Colonic mucosa (tissue), 4 donors: Measurements from ENCODE around the gene HBG2. TPM values are rescaled to one million over a fixed set of nuclear protein-coding genes. Genes with fewer than 3 reads are reported as not detected.

Experiments
- DNase-seq: peaks from one replicate; pipeline ENCODE4 v3.0.0-alpha.2; 2020
- H3K27ac ChIP-seq: fragments of 200-600 bp; one replicate; pipeline ENCODE4 v1.8.0; 2021
- H3K27me3 ChIP-seq: fragments of 200-600 bp; one replicate; pipeline ENCODE4 v1.8.0; 2021
- H3K36me3 ChIP-seq: fragments of 200-600 bp; one replicate; pipeline ENCODE4 v1.8.0; 2021
- H3K4me1 ChIP-seq: fragments of 200-600 bp; one replicate; pipeline ENCODE4 v1.8.0; 2021; ENCODE audit warnings: mild to moderate bottlenecking
- H3K4me3 ChIP-seq: fragments of 200-600 bp; one replicate; pipeline ENCODE4 v1.8.0; 2021
- H3K9ac ChIP-seq, 2 donors: one replicate each; pipeline ENCODE4 v1.7.0; 2013; ENCODE audit warnings: control low read depth in 2 of 2, low read depth in 2 of 2, low read length in 2 of 2
- H3K9me3 ChIP-seq: fragments of 200-600 bp; one replicate; pipeline ENCODE4 v1.8.0; 2021
- intact Hi-C: fragments of 100-400 bp; cut with DNase I; formaldehyde crosslinking; loops from one replicate; pipeline ENCODE4 v1.14.1; 2022
- total RNA-seq, 2 donors: library from RNA; stranded (reverse); fragmentation: NEBNext Ultra II Directional in 1 of 2; extraction: Animal tissue kit (Norgen Biotek cat#: 25700) in 1 of 2; gene quantifications; one replicate each; pipeline ENCODE4 v1.2.1, GENCODE V29; 2021
- TF ChIP-seq, protein P1 (sequence below): fragments of 200-600 bp; IDR thresholded peaks from one replicate; pipeline ENCODE4 v1.8.0; 2022; ENCODE audit warnings: antibody characterized with exemption, mild to moderate bottlenecking
- donor health status: healthy.
- donor health status: DM: no; HTN: no; CAD: no.
- donor health status: DM: no; HTN: no; CAD: no.

Gene HBG2
- total RNA-seq, 2 donors from 2014 or later, result 14.9 TPM; not detected in 1

- no peaks in the 10 kb centered on the region for H3K36me3 ChIP-seq
- H3K9ac ChIP-seq, result no peak overlapping the region
- TF ChIP-seq, protein P1, sequence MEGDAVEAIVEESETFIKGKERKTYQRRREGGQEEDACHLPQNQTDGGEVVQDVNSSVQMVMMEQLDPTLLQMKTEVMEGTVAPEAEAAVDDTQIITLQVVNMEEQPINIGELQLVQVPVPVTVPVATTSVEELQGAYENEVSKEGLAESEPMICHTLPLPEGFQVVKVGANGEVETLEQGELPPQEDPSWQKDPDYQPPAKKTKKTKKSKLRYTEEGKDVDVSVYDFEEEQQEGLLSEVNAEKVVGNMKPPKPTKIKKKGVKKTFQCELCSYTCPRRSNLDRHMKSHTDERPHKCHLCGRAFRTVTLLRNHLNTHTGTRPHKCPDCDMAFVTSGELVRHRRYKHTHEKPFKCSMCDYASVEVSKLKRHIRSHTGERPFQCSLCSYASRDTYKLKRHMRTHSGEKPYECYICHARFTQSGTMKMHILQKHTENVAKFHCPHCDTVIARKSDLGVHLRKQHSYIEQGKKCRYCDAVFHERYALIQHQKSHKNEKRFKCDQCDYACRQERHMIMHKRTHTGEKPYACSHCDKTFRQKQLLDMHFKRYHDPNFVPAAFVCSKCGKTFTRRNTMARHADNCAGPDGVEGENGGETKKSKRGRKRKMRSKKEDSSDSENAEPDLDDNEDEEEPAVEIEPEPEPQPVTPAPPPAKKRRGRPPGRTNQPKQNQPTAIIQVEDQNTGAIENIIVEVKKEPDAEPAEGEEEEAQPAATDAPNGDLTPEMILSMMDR, result no peak
- no peaks in the 10 kb centered on the region for H3K27me3 ChIP-seq
- H3K4me1 ChIP-seq, result no peaks in the 10 kb centered on the region
- DNase-seq, result no peak
- no peak overlapping the region for H3K4me3 ChIP-seq
- no peaks in the 10 kb centered on the region for H3K9me3 ChIP-seq
- H3K27ac ChIP-seq, result no peak overlapping the region
- intact Hi-C loops, result no loop called here
These were observed 13.1 kb downstream of the HBG2 start for GRCh38 chr11:5241458-5241857.

- H3K4me1 ChIP-seq, result no peaks in the 10 kb centered on the region
- H3K9me3 ChIP-seq, result no peaks in the 10 kb centered on the region
- H3K27me3 ChIP-seq, result no peaks in the 10 kb centered on the region
- TF ChIP-seq, protein P1, result no peak
- no peak for DNase-seq
- H3K4me3 ChIP-seq, result no peak overlapping the region
- intact Hi-C loops, result no loop called here
- H3K27ac ChIP-seq, result no peak overlapping the region
- H3K36me3 ChIP-seq, result no peaks in the 10 kb centered on the region
- no peak overlapping the region for H3K9ac ChIP-seq
These were observed 14.1 kb downstream of the HBG2 start for GRCh38 chr11:5240458-5240857.

- Histone ChIP-seq H3K36me3 (no peaks in the 10 kb centered on the region), H3K9me3 (no peaks in the 10 kb centered on the region), H3K4me3 (no peak overlapping the region), H3K9ac (no peak overlapping the region), H3K27ac (no peak overlapping the region), H3K4me1 (no peaks in the 10 kb centered on the region), H3K27me3 (no peaks in the 10 kb centered on the region)
- intact Hi-C loops, result no loop called here
- DNase-seq, result no peak
- TF ChIP-seq, protein P1, result no peak
These were observed 14.5 kb downstream of the HBG2 start for GRCh38 chr11:5240056-5240455.

DNA sequence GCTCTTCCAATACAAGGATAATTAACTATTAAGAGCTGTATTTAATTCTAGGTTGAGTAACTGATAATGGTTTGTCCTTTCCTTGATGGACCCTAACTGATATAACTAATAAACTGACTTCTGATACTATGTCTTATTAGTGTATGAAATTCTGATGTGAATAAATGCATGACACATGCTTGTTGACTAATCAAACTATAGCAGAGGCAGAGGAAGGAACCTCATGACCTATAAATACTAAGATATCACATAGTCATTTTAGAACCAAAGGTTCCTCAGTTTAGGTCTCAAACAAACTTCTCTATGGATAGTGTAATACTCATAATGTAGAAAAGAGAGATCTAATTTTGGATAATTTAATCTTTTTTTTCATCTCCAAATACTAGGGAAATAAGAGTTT is 15.5 kb downstream of the HBG2 start:
- H3K27ac ChIP-seq, result no peak overlapping the region
- no peaks in the 10 kb centered on the region for H3K27me3 ChIP-seq
- no peaks in the 10 kb centered on the region for H3K4me1 ChIP-seq
- DNase-seq, result no peak
- TF ChIP-seq, protein P1, result no peak
- H3K9me3 ChIP-seq, result no peaks in the 10 kb centered on the region
- no peak overlapping the region for H3K4me3 ChIP-seq
- no peaks in the 10 kb centered on the region for H3K36me3 ChIP-seq
- intact Hi-C loops, result no loop called here
- H3K9ac ChIP-seq, result no peak overlapping the region

- DNase-seq, result no peak
- H3K9me3 ChIP-seq, result no peaks in the 10 kb centered on the region
- intact Hi-C loops, result no loop called here
- H3K27me3 ChIP-seq, result no peaks in the 10 kb centered on the region
- H3K4me1 ChIP-seq, result no peaks in the 10 kb centered on the region
- TF ChIP-seq, protein P1, result no peak
- no peak overlapping the region for H3K27ac ChIP-seq
- no peak overlapping the region for H3K9ac ChIP-seq
- H3K4me3 ChIP-seq, result no peak overlapping the region
- no peaks in the 10 kb centered on the region for H3K36me3 ChIP-seq
These were observed 16.1 kb downstream of the HBG2 start for GRCh38 chr11:5238486-5238885.

DNA sequence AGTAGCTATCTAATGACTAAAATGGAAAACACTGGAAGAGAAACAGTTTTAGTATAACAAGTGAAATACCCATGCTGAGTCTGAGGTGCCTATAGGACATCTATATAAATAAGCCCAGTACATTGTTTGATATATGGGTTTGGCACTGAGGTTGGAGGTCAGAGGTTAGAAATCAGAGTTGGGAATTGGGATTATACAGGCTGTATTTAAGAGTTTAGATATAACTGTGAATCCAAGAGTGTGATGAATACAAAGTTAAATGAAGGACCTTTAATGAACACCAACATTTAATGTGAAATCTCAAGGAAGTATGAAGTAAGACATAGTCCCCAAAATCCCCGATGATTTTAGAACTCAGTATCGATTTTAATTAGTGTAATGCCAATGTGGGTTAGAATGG is 17.2 kb downstream of the HBG2 start:
- no peak for DNase-seq
- H3K36me3 ChIP-seq, result no peaks in the 10 kb centered on the region
- intact Hi-C loops, result no loop called here
- no peaks in the 10 kb centered on the region for H3K9me3 ChIP-seq
- no peaks in the 10 kb centered on the region for H3K4me1 ChIP-seq
- no peaks in the 10 kb centered on the region for H3K27me3 ChIP-seq
- no peak overlapping the region for H3K4me3 ChIP-seq
- TF ChIP-seq, protein P1, result no peak
- no peak overlapping the region for H3K9ac ChIP-seq
- no peak overlapping the region for H3K27ac ChIP-seq
